RWPE2 (cell line): ENCODE data around the gene OXNAD1.

Source experiments
- ATAC-seq: fragments of 200-7000 bp; cut with Tn5 transposase; 3 replicates; pipeline ENCODE4 v1.9.1; 2021; ENCODE audit warnings: low read depth
- DNase-seq: peaks from one replicate; pipeline ENCODE4 v3.0.0-alpha.2; 2020; ENCODE audit warnings: low spot score
- H3K27ac ChIP-seq: fragments of 450-650 bp; 2 replicates; pipeline ENCODE4 v1.5.1; 2017; ENCODE audit warnings: mild to moderate bottlenecking; ENCODE audit not compliant: poor library complexity, severe bottlenecking
- H3K27me3 ChIP-seq: fragments of 250-450 bp; sonication (Bioruptor Pico); 2 replicates; pipeline ENCODE4 v1.5.1; 2021; ENCODE audit warnings: mild to moderate bottlenecking, moderate library complexity; ENCODE audit not compliant: insufficient read depth, poor library complexity, severe bottlenecking
- H3K36me3 ChIP-seq: fragments of 250-450 bp; sonication (Bioruptor Pico); 2 replicates; pipeline ENCODE4 v1.5.1; 2020; ENCODE audit warnings: low read depth, mild to moderate bottlenecking, moderate library complexity
- H3K4me1 ChIP-seq: fragments of 250-450 bp; sonication (Bioruptor Pico); 2 replicates; pipeline ENCODE4 v1.5.1; 2021; ENCODE audit warnings: mild to moderate bottlenecking, moderate library complexity; ENCODE audit not compliant: insufficient read depth, poor library complexity, severe bottlenecking
- H3K4me3 ChIP-seq: fragments of 250-450 bp; sonication (Bioruptor Pico); 2 replicates; pipeline ENCODE4 v1.5.1; 2021; ENCODE audit warnings: mild to moderate bottlenecking, moderate library complexity; ENCODE audit not compliant: severe bottlenecking
- H3K9me3 ChIP-seq: fragments of 250-450 bp; sonication (Bioruptor Pico); 2 replicates; pipeline ENCODE4 v1.5.1; 2021; ENCODE audit warnings: mild to moderate bottlenecking, moderate library complexity; ENCODE audit not compliant: severe bottlenecking
- CTCF ChIP-seq: fragments of 450-650 bp; IDR thresholded peaks from one replicate; pipeline ENCODE4 v1.5.1; 2017; ENCODE audit warnings: mild to moderate bottlenecking, moderate library complexity; ENCODE audit not compliant: poor library complexity, severe bottlenecking

OXNAD1 gene

GRCh38 chr3:16264708-16265454 lies at the start of gene OXNAD1, which contains the start of gene DPH3:
Gene OXNAD1, plus strand, starts transcription at chr3:16265212. Its CDS starts 5,741 bp downstream, at chr3:16270953.
Gene DPH3, minus strand, starts transcription at chr3:16264943. Its CDS starts 67 bp downstream, at chr3:16264876.
- H3K4me3 ChIP-seq = peak within 1 kb of the TSS; percentile 63

GRCh38 chr3:16216373-16216935 lies 48.6 kb upstream of the OXNAD1 start:
- Histone ChIP-seq H3K4me3 (no peak overlapping the region), H3K36me3 (no peaks in the 10 kb centered on the region), H3K4me1 (no peaks in the 10 kb centered on the region), H3K9me3 (no peaks in the 10 kb centered on the region), H3K27ac (no peak overlapping the region), H3K27me3 (no peaks in the 10 kb centered on the region)
- no peak for TF ChIP-seq CTCF
- no peak for ATAC-seq
- no peak for DNase-seq

More at GRCh38 chr3:16264708-16265454, at the start of gene OXNAD1, which contains the start of gene DPH3:
- no peaks in the 10 kb centered on the region for H3K9me3 ChIP-seq
- peak; percentile 100 for DNase-seq
- peak; percentile 98 for ATAC-seq
- H3K36me3 ChIP-seq = peaks cover 44% of the 10 kb centered on the region
- H3K27ac ChIP-seq = peak within 1 kb of the TSS; percentile 30
- no peak for TF ChIP-seq CTCF
- H3K4me1 ChIP-seq = peaks cover 10% of the 10 kb centered on the region
- H3K27me3 ChIP-seq = no peaks in the 10 kb centered on the region

GRCh38 chr3:16219777-16220176 lies 45.2 kb upstream of the OXNAD1 start:
- Histone ChIP-seq H3K36me3 (no peaks in the 10 kb centered on the region), H3K4me3 (no peak overlapping the region), H3K9me3 (no peaks in the 10 kb centered on the region), H3K27ac (no peak overlapping the region), H3K27me3 (no peaks in the 10 kb centered on the region), H3K4me1 (no peaks in the 10 kb centered on the region)
- DNase-seq (no peak), ATAC-seq (no peak)
- TF ChIP-seq CTCF = no peak

- Histone ChIP-seq H3K36me3 (no peaks in the 10 kb centered on the region), H3K4me3 (no peak overlapping the region), H3K9me3 (no peaks in the 10 kb centered on the region), H3K27ac (no peak overlapping the region), H3K4me1 (no peaks in the 10 kb centered on the region), H3K27me3 (no peaks in the 10 kb centered on the region)
- TF ChIP-seq CTCF = no peak
- no peak for DNase-seq
- no peak for ATAC-seq
Measured at GRCh38 chr3:16221990-16222389, 43.0 kb upstream of the OXNAD1 start.

- TF ChIP-seq CTCF = no peak
- no peak for DNase-seq
- Histone ChIP-seq H3K4me1 (no peaks in the 10 kb centered on the region), H3K9me3 (no peaks in the 10 kb centered on the region), H3K27me3 (no peaks in the 10 kb centered on the region), H3K4me3 (no peak overlapping the region), H3K36me3 (no peaks in the 10 kb centered on the region), H3K27ac (no peak overlapping the region)
- ATAC-seq = no peak
Measured at GRCh38 chr3:16222547-16222946, 42.5 kb upstream of the OXNAD1 start.
